ENCODE results near the gene CADM2. TPM values are rescaled to one million over a fixed set of nuclear protein-coding genes. Genes with fewer than 3 reads are reported as not detected.

The CADM2 gene
- polyA plus RNA-seq, 1 donor from 2014 or later, result 4.5 TPM

- TF ChIP-seq EZH2 (IDR thresholded peaks at IDR 0.05; ENCODE audit: borderline replicate concordance, insufficient read depth, low read length, poor library complexity, severe bottlenecking) (no peak), EP300 (conservative IDR thresholded peaks at IDR 0.05; ENCODE audit: poor library complexity, severe bottlenecking) (no peak), POLR2AphosphoS5 (IDR thresholded peaks at IDR 0.05) (no peak), REST (IDR thresholded peaks at IDR 0.05; ENCODE audit: borderline replicate concordance) (no peak), MXI1 (conservative IDR thresholded peaks at IDR 0.05; ENCODE audit: poor library complexity, severe bottlenecking) (no peak), TAF1 (IDR thresholded peaks at IDR 0.05; ENCODE audit: low read depth) (no peak), RAD21 (conservative IDR thresholded peaks at IDR 0.05) (no peak), SMC3 (conservative IDR thresholded peaks at IDR 0.05; ENCODE audit: poor library complexity) (no peak)
- TF ChIP-seq, protein P1, sequence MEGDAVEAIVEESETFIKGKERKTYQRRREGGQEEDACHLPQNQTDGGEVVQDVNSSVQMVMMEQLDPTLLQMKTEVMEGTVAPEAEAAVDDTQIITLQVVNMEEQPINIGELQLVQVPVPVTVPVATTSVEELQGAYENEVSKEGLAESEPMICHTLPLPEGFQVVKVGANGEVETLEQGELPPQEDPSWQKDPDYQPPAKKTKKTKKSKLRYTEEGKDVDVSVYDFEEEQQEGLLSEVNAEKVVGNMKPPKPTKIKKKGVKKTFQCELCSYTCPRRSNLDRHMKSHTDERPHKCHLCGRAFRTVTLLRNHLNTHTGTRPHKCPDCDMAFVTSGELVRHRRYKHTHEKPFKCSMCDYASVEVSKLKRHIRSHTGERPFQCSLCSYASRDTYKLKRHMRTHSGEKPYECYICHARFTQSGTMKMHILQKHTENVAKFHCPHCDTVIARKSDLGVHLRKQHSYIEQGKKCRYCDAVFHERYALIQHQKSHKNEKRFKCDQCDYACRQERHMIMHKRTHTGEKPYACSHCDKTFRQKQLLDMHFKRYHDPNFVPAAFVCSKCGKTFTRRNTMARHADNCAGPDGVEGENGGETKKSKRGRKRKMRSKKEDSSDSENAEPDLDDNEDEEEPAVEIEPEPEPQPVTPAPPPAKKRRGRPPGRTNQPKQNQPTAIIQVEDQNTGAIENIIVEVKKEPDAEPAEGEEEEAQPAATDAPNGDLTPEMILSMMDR (IDR thresholded peaks at IDR 0.05; ENCODE audit: poor library complexity, severe bottlenecking), result no peak
- Histone ChIP-seq H3K9me2 (ENCODE audit: insufficient read depth, low read length) (no peaks in the 10 kb centered on the region), H4K20me1 (ENCODE audit: insufficient read depth) (no peaks in the 10 kb centered on the region)
These were observed 614.2 kb downstream of the CADM2 start for GRCh38 chr3:85572978-85573377.

GRCh38 chr3:85574006-85574705 lies 615.4 kb downstream of the CADM2 start:
- Histone ChIP-seq H3K9me2 (ENCODE audit: insufficient read depth, low read length) (no peaks in the 10 kb centered on the region), H3K27me3 (ENCODE audit: insufficient read depth, low read depth, low read length) (no peaks in the 10 kb centered on the region), H4K20me1 (ENCODE audit: insufficient read depth) (no peaks in the 10 kb centered on the region), H3K9me3 (ENCODE audit: low read length) (peaks cover 11% of the 10 kb centered on the region), H3K36me3 (ENCODE audit: insufficient read depth, low read length) (no peaks in the 10 kb centered on the region), H3K27ac (ENCODE audit: low read length) (no peak overlapping the region), H3K79me2 (replicated peaks; ENCODE audit: insufficient read depth, low read length) (no peaks in the 10 kb centered on the region), H3K4me3 (ENCODE audit: low read length) (no peak overlapping the region), H2AFZ (ENCODE audit: low read depth, low read length) (no peak overlapping the region), H3K4me2 (ENCODE audit: low read length) (no peak overlapping the region), H3K9ac (ENCODE audit: low read length) (no peak overlapping the region), H3F3A (ENCODE audit: insufficient read depth, low read length, poor library complexity, severe bottlenecking) (no peaks in the 10 kb centered on the region)
- TF ChIP-seq, protein P1 (IDR thresholded peaks at IDR 0.05; ENCODE audit: poor library complexity, severe bottlenecking), result no peak
- no peak for TF ChIP-seq EZH2 (IDR thresholded peaks at IDR 0.05; ENCODE audit: borderline replicate concordance, insufficient read depth, low read length, poor library complexity, severe bottlenecking)
- TF ChIP-seq SMC3 (conservative IDR thresholded peaks at IDR 0.05; ENCODE audit: poor library complexity), result no peak
- TF ChIP-seq REST (IDR thresholded peaks at IDR 0.05; ENCODE audit: borderline replicate concordance), result no peak
- no peak for TF ChIP-seq MXI1 (conservative IDR thresholded peaks at IDR 0.05; ENCODE audit: poor library complexity, severe bottlenecking)
- no peak for TF ChIP-seq POLR2AphosphoS5 (IDR thresholded peaks at IDR 0.05)
- TF ChIP-seq RAD21 (conservative IDR thresholded peaks at IDR 0.05), result no peak
- no peak for TF ChIP-seq EP300 (conservative IDR thresholded peaks at IDR 0.05; ENCODE audit: poor library complexity, severe bottlenecking)
- no peak for TF ChIP-seq TAF1 (IDR thresholded peaks at IDR 0.05; ENCODE audit: low read depth)

More at GRCh38 chr3:85572978-85573377, 614.2 kb downstream of the CADM2 start:
- H2AFZ ChIP-seq (ENCODE audit: low read depth, low read length), result no peak overlapping the region
- no peaks in the 10 kb centered on the region for H3K36me3 ChIP-seq (ENCODE audit: insufficient read depth, low read length)
- H3K27ac ChIP-seq (ENCODE audit: low read length), result no peak overlapping the region
- no peak overlapping the region for H3K4me2 ChIP-seq (ENCODE audit: low read length)
- H3K27me3 ChIP-seq (ENCODE audit: insufficient read depth, low read depth, low read length), result no peaks in the 10 kb centered on the region
- no peak overlapping the region for H3K4me3 ChIP-seq (ENCODE audit: low read length)
- no peaks in the 10 kb centered on the region for H3K79me2 ChIP-seq (replicated peaks; ENCODE audit: insufficient read depth, low read length)
- H3K9me3 ChIP-seq (ENCODE audit: low read length), result peaks cover 11% of the 10 kb centered on the region
- H3K9ac ChIP-seq (ENCODE audit: low read length), result no peak overlapping the region
- no peaks in the 10 kb centered on the region for H3F3A ChIP-seq (ENCODE audit: insufficient read depth, low read length, poor library complexity, severe bottlenecking)

All from neural cell (in vitro differentiated cells).